ENCODE measurements around the gene DLG2.

GRCh38 chr11:85575388-85575787 lies 51.8 kb downstream of the DLG2 start:
- TF ChIP-seq POLR2A (IDR thresholded peaks at IDR 0.05): no peak
- no peak for TF ChIP-seq CTCF (IDR thresholded peaks at IDR 0.05)
